Raji (cell line): ENCODE results near the gene CD14.

ENCODE experiments used
- POLR2A ChIP-seq: IDR thresholded peaks from 2 replicates; pipeline ENCODE4 v1.6.1; 2011; ENCODE audit warnings: low read depth, low read length, control low read depth; ENCODE audit not compliant: insufficient read depth

CD14 gene

DNA sequence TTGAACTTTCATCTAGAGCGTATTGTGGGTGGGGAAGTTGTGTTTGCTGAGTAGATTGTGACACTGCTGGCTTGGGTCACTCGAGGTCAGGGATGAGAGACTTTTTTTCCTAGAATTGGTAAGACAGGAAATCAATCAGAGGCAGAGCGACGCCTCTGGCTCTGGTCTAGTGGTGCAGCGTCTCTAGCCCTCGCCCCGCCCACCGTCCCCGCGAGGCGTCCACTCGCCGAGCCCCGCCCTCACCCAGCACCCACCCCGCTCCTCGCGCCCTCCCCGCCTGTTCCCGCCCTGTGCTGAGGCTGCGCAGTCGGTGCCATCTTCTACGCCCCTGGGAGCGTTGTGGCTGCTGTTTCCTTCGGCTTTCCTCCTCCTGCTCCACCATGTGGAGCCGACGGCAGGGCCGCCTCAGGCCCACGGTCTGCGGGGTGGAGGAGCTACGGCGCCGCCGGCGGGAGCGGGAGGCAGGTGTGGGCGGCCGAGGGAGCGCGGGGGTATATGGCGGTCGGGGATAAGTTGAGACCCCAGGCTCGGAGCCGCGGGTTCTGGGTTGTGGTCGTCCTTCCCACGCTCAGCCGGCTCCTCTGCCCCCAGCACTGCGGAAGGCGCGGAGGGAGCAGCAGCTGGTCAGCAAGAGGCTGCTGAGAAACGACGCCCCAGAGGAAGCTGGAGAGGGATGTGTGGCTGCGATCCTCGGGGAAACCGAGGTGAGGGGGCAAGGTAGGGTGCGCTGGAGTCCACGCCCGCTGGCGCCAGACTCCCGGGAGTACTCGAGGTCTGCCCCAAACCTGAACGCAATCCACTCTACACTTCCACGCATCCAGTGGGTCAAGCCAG is 6.4 kb upstream of the CD14 start, which contains the start of gene TMCO6:
TSS of gene TMCO6 (plus strand) at position 304 of the 834 bp plus-strand sequence. CDS start at position 381, 77 bp downstream.
- TF ChIP-seq POLR2A, result peak; percentile 96

DNA sequence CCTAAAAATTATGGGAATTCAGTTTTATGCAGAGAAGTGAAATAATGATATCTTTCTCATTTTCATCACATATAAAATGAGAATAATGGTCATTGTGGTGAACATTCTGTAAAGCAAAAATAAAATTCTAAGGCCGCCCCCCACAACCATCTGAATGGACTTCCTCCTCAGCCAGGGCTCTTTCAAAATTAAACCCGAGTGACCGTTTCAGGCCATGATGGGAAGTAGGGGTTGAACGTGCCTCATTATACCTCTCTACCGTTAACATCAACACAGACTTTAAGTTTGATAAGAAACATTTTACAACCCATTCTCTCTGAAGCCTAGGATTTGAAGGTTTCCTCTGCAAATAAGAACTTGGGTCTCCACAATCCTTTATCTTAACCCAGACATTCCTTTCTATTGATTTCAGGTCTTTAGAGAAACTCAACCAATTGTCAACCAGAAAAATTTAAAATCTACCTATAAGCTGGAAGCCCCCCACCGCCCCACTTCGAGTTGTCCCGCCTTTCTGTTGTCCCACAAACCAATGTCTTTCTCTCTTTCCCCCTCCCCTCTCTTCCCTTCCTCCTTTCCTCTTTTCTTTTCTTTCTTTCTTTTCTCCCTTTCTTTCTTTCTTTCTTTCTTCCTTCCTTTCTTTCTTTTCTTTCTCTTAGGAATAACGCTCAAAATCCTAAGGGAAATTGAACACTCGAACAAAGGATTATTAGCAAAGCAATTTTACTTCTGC is 4.6 kb upstream of the CD14 start:
- TF ChIP-seq POLR2A, result no peak

DNA sequence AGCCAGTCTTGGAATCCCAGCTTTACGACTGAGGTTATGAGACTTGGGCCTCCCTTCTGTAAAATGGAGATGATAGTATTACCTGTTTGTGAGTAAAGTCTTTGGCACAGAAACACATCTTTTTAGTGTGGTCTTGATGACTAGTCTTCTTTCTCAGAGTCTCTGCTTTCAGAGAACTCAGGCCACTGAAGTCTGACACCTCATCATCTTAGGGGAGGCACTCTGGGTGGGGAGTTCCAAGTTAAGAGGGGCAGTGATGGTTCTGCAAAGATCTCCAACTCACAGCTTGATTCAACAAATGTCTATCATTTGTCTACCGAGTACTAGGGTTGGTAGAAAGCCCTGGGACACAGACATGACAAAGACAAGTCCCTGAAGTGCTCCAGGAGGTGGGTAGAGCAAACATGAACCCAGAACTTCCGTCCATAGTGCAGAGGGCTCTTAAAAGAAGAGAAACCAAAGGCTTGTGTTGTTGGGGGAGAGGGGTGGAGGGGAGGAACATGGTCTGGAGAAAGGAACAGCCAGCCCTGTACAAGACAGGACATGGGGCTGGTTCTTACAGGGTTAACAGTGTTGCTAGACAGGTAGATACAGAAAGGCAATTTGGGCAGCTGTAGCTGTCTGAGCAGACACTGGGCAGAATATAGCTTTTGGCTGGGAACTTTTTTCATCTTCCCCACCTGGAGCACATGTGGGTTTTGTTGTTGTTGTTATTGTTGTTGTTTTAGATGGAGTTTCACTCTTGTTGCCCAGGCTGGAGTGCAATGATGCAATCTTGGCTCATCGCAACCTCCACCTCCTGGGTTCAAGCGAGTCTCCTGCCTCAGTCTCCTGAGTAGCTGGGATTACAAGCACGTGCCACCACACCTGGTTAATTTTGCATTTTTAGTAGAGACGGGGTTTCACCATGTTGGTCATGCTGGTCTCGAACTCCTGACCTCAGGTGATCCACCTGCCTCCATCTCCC is 2.6 kb upstream of the CD14 start:
- TF ChIP-seq POLR2A, result no peak

- no peak for TF ChIP-seq POLR2A
Measured at GRCh38 chr5:140634103-140634502, 1.1 kb upstream of the CD14 start.

DNA sequence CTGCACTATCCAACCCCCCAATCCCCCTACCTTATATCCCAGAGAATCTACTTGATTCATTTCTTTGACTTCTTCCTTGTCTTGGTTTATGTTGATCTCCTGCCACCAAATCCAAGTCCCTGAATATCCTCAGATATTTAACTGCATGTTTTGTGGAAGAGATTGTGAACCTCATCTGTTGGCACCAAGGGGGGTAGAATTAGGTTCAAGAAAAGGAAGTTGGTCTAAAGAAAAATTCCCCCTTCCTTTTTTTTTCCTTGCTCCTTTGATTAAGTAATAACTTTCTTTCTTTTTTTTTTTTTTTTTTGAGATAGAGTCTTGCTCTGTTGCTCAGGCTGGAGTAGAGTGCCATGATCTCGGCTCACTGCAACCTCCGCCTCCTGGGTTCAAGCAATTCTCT is 526 bp upstream of the CD14 start:
- no peak for TF ChIP-seq POLR2A

- no peak for TF ChIP-seq POLR2A
Measured at GRCh38 chr5:140632366-140633020, 482 bp downstream of the CD14 start.

- no peak for TF ChIP-seq POLR2A
Measured at GRCh38 chr5:140631831-140632365, 1.1 kb downstream of the CD14 start.

- TF ChIP-seq POLR2A, result no peak
Measured at GRCh38 chr5:140631036-140631417, 1.9 kb downstream of the CD14 start.

DNA sequence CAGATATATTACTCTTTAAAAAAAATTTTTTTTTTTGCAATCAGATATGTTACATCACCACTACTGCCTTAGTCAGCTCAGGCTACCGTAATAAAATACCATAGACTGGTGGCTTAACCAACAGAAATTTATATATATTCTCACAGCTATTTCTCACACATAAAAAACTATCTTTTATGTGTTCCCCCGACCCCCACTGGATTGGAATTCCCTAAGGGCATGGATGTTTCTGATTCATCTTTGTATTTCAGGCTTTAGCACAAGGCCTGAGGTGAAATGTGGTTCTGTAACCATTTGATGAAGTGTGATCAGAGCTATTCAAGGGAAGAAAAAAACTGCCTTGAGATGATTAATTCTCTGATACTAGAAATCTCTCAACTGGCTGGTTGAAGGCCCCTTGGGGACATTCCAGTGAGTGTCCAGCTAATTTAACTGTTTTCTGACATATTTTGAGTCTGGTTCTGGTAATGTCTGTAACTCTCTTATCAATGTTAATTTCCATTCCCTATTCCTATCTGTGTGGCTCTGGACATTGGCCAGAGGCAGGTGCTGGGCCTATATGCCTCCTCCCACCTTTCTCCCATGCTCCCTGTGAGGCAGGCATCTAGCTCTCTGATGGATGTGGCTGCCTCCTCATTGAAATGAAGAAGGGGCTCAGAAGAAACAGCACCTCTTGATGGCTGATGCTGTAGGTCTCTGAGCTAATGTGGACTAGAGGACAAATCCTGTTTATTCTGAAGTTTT is 2.5 kb downstream of the CD14 start:
- TF ChIP-seq POLR2A, result no peak

DNA sequence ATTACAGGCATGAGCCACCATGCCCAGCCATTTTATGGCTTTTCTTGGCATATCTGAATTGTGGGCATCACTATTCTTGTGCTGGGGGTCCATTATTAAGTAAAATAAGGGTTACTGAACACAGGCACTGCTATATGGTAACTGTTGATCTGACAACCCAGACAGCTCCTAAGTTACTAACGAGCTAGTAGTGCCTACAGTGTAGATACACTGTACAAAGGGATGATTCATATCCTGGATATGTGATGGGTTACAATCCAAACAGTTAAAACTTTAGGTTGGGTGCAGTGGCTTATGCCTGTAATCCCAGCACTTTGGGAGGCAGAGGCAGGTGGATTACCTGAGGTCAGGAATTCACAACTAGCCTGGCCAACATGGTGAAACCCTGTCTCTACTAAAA is 4.3 kb downstream of the CD14 start:
- TF ChIP-seq POLR2A, result no peak

- TF ChIP-seq POLR2A, result no peak
Measured at GRCh38 chr5:140627972-140628371, 5.0 kb downstream of the CD14 start.

DNA sequence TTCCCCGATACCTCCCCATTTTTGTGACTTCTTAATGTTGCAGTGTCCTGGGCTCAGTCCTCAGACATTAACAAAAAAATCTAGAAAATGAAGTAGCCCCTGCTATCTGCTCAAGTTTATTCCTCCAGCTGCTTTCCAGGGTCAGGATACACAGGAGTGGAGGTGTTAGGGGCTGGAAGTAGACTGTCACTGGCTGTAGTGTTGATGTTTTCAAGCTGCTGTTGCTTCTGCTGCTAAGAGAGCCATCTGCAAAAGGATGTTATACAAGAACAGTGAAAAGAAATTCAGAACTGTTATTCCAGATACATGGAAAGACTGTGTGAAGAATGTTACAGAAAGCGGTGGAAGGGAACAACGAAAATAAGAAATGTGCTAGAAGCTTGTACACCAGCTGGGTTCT is 10.7 kb downstream of the CD14 start:
- TF ChIP-seq POLR2A, result no peak

GRCh38 chr5:140611020-140611521 is 21.9 kb downstream of the CD14 start:
- TF ChIP-seq POLR2A, result no peak
